Urinary bladder (tissue), 4 donors: ENCODE results near the gene CDRT4. TPM values are rescaled to one million over a fixed set of nuclear protein-coding genes. Genes with fewer than 3 reads are reported as not detected.
A peak's percentile ranks its signal among the peaks of the same experiment; 100 is the strongest.

ENCODE experiments used
- DNase-seq: peaks from one replicate; pipeline ENCODE4 v3.0.0-alpha.2; 2015; ENCODE audit errors: extremely low spot score
- H3K27ac ChIP-seq: one replicate; pipeline ENCODE4 v1.5.1; 2013; ENCODE audit warnings: low read depth, mild to moderate bottlenecking, moderate library complexity
- H3K36me3 ChIP-seq: one replicate; pipeline ENCODE4 v1.6.1; 2013; ENCODE audit warnings: mild to moderate bottlenecking, moderate library complexity; ENCODE audit not compliant: insufficient read depth
- H3K4me1 ChIP-seq: one replicate; pipeline ENCODE4 v1.6.1; 2013; ENCODE audit warnings: mild to moderate bottlenecking, moderate library complexity; ENCODE audit not compliant: insufficient read depth
- H3K4me3 ChIP-seq: one replicate; pipeline ENCODE4 v1.5.1; 2013; ENCODE audit warnings: low read depth, low read length
- WGBS: extraction: QIAGEN DNeasy Blood & Tissue Kit; methylation state at CpG from one replicate; pipeline ENCODE4 v1.1.7; 2013; 5-methylcytosine and 5-hydroxymethylcytosine counted together
- polyA plus RNA-seq: library from polyadenylated mRNA; stranded (reverse); fragments of 200-250 nt; gene quantifications from one replicate; pipeline ENCODE4 v1.2.3, GENCODE V29; 2013
- total RNA-seq: library from RNA; depleted of rRNA; stranded (reverse); fragments of >200 nt; gene quantifications from one replicate; pipeline ENCODE4 v1.2.3, GENCODE V29; 2014
- donor health status: healthy with polysubstance abuse.
- donor health status: healthy.

CDRT4 gene
- total and polyA plus RNA-seq, 2 donors = 1.9 to 14.4 TPM

DNA sequence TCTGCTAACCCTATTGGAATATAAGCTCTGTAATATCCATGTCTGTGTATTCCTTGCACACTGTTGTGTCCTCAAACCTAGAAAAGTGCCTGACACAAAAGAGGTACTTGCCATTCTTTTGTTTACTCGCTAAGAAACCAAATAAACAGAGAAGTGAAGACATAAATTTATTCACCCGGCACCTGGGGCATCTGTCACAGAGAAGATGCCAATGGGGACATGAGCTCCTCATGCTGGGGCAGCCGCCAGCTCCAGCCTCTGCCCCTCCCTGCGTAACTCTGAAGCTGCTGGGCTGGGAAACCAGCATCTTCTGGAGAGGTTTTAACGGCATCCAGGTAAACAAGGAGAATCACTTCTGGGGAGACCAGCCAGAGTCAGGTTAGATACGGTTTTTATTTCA lies 15.1 kb upstream of the CDRT4 start:
- 81% methylated on average over 6 of the region's 6 CpGs for WGBS
- H3K36me3 ChIP-seq = no peaks in the 10 kb centered on the region

DNA sequence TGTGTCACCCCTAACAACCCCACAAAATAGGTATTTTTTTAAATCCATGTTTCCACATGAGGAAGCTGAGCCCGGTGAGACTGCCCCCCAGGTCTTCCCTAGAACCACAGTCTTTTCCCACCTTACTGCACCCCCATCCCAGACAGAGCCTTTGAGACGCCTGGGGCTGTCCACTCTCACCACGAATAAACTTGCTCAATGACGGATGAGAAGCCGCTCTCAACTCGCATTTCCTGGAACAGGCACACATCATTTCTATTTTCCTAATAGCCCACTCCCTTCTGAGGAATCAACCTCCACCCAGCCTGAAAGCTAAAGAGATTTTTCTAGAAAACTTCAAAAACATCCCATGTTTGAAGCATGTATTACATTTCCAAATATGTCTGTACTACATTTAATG lies 14.1 kb upstream of the CDRT4 start:
- WGBS = 86% methylated on average over 6 of the region's 6 CpGs

More for the DNA sequence above, 15.1 kb upstream of the CDRT4 start:
- no peak for DNase-seq
- H3K4me1 ChIP-seq = no peaks in the 10 kb centered on the region
- H3K4me3 ChIP-seq = no peak overlapping the region
- H3K27ac ChIP-seq = no peak overlapping the region

DNA sequence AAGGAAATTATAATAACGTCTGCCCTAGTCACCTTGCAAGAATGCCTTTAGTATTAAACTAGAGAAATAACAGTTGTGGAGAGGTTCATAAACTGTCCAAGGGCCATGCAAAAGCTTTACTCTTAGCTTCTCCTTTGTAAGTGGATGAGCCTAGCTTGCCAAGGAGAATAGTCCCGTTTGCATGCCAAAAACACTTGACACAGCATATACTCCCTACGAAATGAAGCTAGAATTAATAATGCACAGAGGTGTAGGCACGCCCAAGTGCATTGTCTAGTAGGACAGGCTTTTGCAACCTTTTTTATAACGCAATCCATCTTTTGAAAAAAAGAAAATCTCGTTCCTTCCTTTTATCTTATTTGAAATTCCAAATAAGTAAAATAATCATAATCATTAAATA lies 12.8 kb upstream of the CDRT4 start:
- no peak for DNase-seq
- no peaks in the 10 kb centered on the region for H3K4me1 ChIP-seq
- WGBS = 81% methylated on average over 6 of the region's 6 CpGs
- no peaks in the 10 kb centered on the region for H3K36me3 ChIP-seq
- H3K27ac ChIP-seq = no peak overlapping the region
- H3K4me3 ChIP-seq = no peak overlapping the region

More for the DNA sequence above, 14.1 kb upstream of the CDRT4 start:
- Histone ChIP-seq H3K36me3 (no peaks in the 10 kb centered on the region), H3K4me3 (no peak overlapping the region), H3K27ac (no peak overlapping the region), H3K4me1 (no peaks in the 10 kb centered on the region)
- DNase-seq = no peak

DNA sequence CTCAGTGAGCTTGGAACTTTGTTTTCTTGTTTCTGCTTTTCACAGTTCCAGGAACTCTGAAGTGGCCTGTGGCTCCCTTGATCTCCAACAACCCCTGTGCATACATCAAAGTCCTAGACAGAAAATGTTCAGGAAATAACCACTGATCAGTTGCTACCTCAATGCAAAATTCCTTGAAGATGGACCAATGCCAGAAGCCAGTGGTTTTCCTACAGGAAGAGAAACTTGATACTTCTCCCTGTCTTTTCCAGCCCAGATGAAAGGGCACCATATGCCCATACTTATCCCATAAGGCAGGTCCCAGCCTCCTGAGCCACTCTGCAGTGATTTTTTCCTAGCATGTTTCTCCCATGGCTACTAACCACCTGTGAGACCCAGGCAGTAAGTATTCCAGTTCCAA lies 12.3 kb upstream of the CDRT4 start:
- Histone ChIP-seq H3K4me1 (no peaks in the 10 kb centered on the region), H3K27ac (no peak overlapping the region), H3K4me3 (no peak overlapping the region), H3K36me3 (no peaks in the 10 kb centered on the region)
- DNase-seq = no peak

DNA sequence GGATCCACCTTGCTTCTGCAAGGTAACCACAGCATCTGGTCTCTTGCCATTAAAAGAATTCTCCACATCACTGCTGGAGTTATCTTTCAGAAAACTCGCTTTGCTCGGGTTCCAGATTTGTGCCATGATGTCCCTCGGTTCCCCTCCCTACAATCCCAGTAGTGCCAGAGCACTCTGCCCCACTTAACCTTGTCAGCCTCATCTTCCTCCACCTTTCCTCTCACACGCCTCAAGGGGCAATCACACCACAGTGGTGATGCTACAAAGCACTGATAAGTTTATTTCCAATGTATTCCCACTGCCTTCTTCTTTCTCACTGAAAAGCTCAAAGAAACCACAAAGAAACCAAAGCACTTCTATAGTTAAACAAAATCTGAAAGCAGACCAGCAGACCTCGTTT lies 11.4 kb upstream of the CDRT4 start:
- H3K4me1 ChIP-seq = peaks cover 2% of the 10 kb centered on the region
- H3K27ac ChIP-seq = no peak overlapping the region
- H3K4me3 ChIP-seq = no peak overlapping the region
- no peaks in the 10 kb centered on the region for H3K36me3 ChIP-seq
- no peak for DNase-seq
- 90% methylated on average over 5 of the region's 5 CpGs for WGBS

DNA sequence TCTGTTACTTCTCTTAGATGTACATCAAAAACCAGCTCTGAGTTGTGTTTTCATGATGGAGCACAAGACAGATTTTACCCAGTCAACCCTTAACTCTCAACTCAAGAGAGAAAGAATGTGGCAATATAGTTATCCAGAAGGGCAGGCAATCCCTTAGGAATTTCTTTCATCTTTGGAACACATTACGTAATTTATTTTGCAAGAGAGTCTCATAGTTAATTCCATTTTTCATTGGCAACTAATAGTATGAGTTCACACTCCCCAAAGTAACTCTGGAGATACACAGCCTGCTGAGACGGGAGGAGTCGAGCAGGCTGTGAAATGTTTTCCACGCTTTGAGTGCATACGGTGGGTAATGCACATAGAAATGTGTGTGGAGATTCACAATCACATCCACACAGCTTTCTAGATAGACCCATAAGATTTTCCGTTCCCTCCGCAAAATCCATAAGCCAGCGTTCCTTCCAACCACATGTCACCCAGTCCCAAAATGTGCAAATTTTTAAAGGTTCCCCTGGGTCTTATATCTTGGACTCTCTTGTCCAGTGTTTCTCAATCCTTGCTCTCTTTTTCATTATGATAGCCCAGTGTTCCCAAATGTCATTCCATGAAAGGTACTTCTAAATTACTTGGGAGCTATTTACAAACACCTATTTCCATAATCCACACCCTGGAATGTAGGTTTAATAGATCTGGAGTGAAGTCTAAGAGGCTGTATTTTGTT lies 8.4 kb upstream of the CDRT4 start:
- peak overlapping the region; percentile 32 for H3K27ac ChIP-seq
- no peak overlapping the region for H3K4me3 ChIP-seq
- H3K36me3 ChIP-seq = no peaks in the 10 kb centered on the region
- peaks cover 2% of the 10 kb centered on the region for H3K4me1 ChIP-seq
- DNase-seq = no peak
- 74% methylated on average over 8 of the region's 8 CpGs for WGBS

DNA sequence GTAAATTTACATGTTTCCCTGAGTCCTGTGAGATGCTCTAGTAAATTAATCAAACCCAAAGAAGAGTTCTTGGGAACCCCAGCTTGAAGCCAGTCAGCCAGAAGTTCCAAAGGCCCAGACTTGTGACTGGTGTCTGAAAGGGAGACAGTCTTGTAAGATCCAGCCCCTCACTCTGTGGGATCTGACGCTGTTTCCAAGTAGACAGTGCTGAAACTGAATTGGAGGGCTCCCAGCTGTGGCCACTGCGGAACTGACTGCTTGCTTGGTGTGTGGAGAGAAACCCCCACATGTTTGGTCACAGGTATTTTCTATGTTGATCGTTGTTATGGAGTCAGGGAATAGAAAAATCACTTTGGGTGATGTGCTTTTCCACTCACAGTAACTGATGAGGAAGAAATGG lies 5.5 kb upstream of the CDRT4 start:
- Histone ChIP-seq H3K4me3 (no peak overlapping the region), H3K27ac (no peak overlapping the region), H3K4me1 (peaks cover 2% of the 10 kb centered on the region), H3K36me3 (no peaks in the 10 kb centered on the region)
- no peak for DNase-seq
- 57% methylated on average over 3 of the region's 3 CpGs for WGBS

DNA sequence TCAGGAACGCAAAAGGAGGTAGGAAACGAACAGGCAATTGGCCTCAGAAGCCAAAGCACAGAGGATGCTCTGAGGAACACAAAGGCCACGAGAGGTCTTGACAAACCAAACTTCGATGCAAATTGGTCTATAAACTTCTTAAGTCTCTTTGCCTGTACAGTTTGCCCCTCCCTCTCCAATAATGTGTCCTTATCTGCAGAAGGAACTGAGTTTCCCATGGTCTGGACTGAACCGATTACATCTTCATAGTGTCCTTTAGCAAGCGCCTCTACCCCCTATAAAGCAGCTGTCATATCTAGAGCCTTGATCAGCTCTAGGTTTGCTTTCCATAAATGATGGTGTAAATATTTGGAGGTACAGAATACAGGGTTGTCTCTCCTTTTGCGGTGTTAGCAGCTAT lies 3.1 kb upstream of the CDRT4 start:
- Histone ChIP-seq H3K36me3 (no peaks in the 10 kb centered on the region), H3K27ac (no peak overlapping the region), H3K4me3 (no peak overlapping the region), H3K4me1 (peaks cover 2% of the 10 kb centered on the region)
- no peak for DNase-seq
- 55% methylated on average over 7 of the region's 7 CpGs for WGBS

DNA sequence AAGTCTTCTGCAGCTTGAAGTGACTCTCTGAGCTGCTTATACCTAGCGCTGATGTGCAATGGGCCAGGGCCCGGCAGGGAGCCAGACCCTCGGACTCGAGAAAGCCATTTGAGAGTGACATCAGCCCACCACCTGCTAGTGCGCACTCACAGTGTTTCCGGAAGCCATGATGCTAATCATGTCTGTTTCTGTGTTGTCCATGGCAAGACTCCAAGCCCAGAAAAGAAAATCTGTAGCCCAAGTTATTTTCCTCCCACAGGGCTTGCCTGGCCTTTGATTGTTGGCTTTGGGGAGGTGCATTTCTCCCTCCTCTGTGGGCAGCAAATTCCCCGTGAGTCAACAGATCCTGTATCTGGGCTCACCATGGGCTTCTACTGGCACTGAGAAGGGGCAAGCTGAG lies 1.8 kb upstream of the CDRT4 start:
- Histone ChIP-seq H3K36me3 (no peaks in the 10 kb centered on the region), H3K4me3 (no peak overlapping the region), H3K27ac (no peak overlapping the region), H3K4me1 (peaks cover 2% of the 10 kb centered on the region)
- no peak for DNase-seq
- WGBS = 89% methylated on average over 7 of the region's 7 CpGs

DNA sequence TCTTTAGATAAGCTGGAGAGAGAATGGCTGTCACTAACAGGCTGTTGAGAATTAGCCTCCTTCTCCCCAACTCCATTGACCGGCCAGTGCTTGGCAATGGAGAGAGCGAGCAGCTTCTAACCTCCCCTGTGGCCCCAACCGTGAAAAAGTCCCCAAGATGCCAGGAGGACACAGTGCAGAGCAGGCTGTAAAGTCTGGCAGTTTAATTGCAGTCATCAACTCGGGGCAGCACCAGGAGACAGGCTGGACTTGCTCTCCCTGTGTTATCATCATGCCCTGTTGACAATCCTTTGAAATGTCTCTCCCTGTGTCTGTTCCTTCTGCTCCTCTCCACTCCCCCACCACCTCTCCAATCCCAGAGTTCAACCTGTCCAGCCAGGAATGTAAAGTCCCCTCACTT lies 705 bp upstream of the CDRT4 start:
- Histone ChIP-seq H3K4me3 (no peak overlapping the region), H3K36me3 (no peaks in the 10 kb centered on the region), H3K4me1 (no peaks in the 10 kb centered on the region), H3K27ac (no peak overlapping the region)
- WGBS = 34% methylated on average over 4 of the region's 4 CpGs
- no peak for DNase-seq

DNA sequence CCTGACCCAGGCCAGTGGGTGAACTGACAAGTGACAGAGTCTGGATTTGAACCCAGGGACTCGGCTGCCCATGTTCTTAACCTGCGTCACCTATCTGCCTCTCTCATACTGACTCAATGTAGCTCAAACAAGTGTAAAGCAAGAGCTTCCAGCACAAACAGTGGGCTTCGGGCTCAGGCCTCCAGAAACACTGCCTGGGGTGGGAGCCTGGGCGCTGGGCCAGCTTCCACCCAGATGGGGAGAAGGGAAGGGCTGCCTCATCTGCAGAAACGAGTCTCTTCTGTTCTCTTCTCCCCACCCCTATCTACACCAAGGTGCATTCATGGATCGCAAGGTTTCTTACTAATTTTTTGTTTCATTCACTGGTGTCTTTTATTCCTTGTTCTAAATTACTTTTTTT lies 1.3 kb downstream of the CDRT4 start:
- no peak for DNase-seq
- WGBS = 78% methylated on average over 6 of the region's 6 CpGs
- Histone ChIP-seq H3K27ac (no peak overlapping the region), H3K4me1 (no peaks in the 10 kb centered on the region), H3K4me3 (no peak overlapping the region), H3K36me3 (no peaks in the 10 kb centered on the region)

DNA sequence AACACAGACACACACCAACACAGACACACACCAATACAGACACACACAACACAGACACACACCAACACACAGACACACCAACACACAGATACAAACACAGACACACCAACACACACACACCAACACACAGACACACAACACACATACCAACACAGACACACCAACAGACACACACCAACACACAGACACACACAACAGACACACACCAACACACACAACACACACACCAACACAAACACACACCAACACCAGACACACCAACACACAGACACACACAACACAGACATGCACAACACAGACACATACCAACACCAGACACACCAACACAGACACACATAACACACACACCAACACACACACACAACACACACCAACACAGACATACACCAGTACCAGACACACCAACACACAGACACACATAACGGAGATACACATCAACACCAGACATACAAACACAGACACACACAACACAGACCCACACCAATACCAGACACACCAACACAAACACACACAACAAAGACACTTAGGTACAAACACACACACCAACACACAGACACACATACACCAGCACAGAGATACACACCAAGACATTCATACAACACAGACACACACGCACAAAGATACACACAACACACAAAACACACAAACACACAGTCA lies 2.2 kb downstream of the CDRT4 start:
- no peak overlapping the region for H3K27ac ChIP-seq
- no peaks in the 10 kb centered on the region for H3K4me1 ChIP-seq
- no peaks in the 10 kb centered on the region for H3K36me3 ChIP-seq
- 96% methylated on average over 2 of the region's 2 CpGs for WGBS
- H3K4me3 ChIP-seq = no peak overlapping the region
- no peak for DNase-seq

DNA sequence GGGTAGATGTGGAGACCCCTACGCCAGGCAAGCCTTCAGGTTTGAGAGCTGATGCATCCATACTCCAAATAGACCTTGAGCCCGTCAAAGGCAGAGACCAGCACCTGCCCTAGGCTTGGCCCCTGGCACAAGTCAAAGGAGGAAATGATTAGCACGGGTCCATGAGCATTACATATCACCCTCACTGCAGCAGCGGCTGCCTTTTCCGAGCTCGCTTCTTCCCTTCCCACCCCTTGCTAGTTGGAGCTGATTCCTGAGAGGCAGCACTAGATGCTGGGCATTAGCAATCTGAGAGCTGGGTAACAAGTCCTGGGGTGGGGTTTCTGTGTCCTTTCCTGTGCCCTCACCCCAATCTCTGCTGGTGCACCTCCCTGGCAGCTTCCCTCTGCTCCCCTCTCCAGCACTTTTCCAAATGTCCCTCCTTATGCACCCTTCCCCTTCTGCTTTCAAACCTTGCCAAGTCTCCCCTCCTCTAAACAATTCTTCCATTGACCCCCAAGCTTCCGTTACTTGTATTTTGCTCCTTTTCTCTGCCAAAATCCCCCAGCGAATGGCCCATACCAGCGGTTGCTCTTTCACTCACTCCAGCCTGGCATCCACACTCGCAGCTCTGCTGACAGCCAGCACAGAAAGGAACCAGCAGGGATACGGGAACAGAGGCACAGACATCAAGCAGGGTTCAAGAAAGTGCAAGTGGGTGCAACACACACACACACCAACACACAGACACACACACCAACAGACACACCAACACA lies 3.0 kb downstream of the CDRT4 start:
- Histone ChIP-seq H3K36me3 (no peaks in the 10 kb centered on the region), H3K4me1 (no peaks in the 10 kb centered on the region)

More for the DNA sequence above, 3.0 kb downstream of the CDRT4 start:
- H3K27ac ChIP-seq = no peak overlapping the region
- WGBS = 56% methylated on average over 11 of the region's 11 CpGs
- H3K4me3 ChIP-seq = no peak overlapping the region
- DNase-seq = no peak
